Measurements from ENCODE around the gene CDC42SE2.

DNA sequence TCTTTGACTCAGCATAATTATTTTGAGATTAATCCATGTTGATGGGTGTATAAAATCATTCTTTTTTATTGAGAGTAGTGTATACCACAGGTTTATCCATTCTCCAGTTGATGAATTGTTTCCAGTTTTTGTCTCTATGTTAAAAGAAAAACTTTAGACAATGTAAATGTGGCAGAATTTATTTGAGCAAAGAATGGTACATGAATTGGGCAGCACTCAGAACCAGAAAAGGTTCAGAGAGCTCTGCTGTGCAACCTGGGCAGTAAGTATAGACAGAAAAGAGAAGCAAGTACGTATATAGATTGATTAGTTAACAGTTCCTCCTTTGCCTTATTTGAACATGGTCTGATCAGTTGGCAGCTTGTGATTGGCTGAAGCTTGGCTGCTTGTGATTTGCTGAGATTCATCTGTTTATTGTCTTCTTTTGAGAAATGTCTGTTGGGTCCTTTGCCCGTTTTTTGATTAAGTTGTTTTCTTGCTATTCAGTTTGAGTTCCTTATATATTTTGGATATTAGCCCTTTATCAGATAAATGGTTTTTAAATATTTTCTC, 41.4 kb downstream of the CDC42SE2 start:
- TF ChIP-seq, protein P1, sequence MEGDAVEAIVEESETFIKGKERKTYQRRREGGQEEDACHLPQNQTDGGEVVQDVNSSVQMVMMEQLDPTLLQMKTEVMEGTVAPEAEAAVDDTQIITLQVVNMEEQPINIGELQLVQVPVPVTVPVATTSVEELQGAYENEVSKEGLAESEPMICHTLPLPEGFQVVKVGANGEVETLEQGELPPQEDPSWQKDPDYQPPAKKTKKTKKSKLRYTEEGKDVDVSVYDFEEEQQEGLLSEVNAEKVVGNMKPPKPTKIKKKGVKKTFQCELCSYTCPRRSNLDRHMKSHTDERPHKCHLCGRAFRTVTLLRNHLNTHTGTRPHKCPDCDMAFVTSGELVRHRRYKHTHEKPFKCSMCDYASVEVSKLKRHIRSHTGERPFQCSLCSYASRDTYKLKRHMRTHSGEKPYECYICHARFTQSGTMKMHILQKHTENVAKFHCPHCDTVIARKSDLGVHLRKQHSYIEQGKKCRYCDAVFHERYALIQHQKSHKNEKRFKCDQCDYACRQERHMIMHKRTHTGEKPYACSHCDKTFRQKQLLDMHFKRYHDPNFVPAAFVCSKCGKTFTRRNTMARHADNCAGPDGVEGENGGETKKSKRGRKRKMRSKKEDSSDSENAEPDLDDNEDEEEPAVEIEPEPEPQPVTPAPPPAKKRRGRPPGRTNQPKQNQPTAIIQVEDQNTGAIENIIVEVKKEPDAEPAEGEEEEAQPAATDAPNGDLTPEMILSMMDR (IDR thresholded peaks at IDR 0.05; ENCODE audit: insufficient read depth, low read length, poor library complexity, severe bottlenecking): no peak
- no peak for TF ChIP-seq EZH2phosphoT487 (conservative IDR thresholded peaks at IDR 0.05; ENCODE audit: low read length)
